ENCODE results near the gene SRBD1.

SRBD1 gene

DNA sequence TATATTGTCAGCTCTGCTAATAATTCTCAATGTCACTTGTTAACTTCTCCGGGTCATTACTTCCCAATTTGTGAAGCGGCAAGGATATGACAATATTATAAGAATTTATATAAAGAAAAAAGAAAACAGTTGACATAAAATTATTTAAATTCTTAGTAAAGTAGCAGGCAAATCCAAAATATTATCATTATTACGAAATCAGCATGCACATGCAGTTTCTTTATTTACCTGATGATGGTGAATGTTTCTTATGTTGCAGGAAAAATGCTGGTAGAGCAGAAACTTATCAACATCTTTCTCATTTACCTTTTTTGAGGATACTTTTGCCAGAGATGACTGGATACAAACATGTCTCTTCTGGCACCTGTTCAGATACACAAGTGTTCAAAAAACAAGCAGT lies 38.1 kb downstream of the SRBD1 start:
- TF ChIP-seq, protein P1, sequence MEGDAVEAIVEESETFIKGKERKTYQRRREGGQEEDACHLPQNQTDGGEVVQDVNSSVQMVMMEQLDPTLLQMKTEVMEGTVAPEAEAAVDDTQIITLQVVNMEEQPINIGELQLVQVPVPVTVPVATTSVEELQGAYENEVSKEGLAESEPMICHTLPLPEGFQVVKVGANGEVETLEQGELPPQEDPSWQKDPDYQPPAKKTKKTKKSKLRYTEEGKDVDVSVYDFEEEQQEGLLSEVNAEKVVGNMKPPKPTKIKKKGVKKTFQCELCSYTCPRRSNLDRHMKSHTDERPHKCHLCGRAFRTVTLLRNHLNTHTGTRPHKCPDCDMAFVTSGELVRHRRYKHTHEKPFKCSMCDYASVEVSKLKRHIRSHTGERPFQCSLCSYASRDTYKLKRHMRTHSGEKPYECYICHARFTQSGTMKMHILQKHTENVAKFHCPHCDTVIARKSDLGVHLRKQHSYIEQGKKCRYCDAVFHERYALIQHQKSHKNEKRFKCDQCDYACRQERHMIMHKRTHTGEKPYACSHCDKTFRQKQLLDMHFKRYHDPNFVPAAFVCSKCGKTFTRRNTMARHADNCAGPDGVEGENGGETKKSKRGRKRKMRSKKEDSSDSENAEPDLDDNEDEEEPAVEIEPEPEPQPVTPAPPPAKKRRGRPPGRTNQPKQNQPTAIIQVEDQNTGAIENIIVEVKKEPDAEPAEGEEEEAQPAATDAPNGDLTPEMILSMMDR (IDR thresholded peaks at IDR 0.05; ENCODE audit: insufficient read depth, low read depth, low read length, missing control alignments) = no peak
- no peak for DNase-seq (ENCODE audit: low read depth)
- no peak overlapping the region for H3K4me3 ChIP-seq (ENCODE audit: low read depth, low read length)

DNA sequence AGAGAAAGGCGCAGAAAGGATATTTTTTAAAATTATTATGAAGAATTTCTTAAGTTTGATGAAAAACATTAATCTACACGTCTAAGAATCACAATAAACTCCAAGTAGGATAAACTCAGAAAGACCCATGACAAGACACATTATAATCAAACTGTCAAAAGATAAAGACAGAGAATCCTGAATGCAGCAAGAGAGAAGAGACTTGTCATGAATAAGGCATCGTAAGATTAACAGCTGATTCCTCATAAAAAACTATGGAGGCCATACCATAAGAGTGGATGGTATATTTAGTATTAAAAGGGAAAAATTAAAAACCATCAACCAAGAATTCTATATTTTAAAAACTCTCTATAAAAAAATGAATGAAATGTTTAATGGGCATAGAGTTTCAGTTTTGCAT lies 39.1 kb downstream of the SRBD1 start:
- TF ChIP-seq, protein P1 (IDR thresholded peaks at IDR 0.05; ENCODE audit: insufficient read depth, low read depth, low read length, missing control alignments) = no peak
- H3K4me3 ChIP-seq (ENCODE audit: low read depth, low read length) = no peak overlapping the region
- no peak for DNase-seq (ENCODE audit: low read depth)

DNA sequence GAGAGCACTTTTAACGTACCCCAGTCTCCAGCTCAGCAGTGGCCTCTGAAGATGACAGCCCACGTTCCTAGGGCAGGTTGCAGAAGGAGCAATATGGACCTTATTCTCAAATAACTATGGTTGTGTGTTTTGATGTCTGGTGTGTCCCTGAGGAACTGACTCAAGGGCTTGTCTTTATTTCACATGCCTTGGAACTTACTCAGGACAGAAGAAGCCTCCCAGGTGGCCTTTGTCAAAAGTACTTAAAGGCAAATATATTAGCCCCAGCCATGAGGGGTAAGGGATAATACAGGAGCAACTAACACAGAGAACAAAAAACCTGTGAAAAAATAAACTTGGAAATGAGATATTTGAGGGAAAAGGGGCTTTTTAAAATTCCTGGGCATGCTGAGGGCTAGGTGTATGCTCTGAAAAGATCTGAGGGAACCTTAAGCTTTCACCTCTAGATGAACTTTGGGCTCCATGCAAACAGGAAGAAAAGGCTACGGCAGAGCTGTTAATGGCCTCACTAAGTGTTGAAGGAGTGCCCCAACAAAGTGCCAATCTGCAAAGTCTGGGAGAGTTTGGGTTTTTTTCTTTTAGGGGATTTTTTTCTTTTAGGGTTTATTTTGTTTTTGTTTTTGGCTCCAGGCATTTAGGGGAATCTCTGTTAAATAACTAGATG lies 40.3 kb downstream of the SRBD1 start:
- TF ChIP-seq, protein P1 (IDR thresholded peaks at IDR 0.05; ENCODE audit: insufficient read depth, low read depth, low read length, missing control alignments) = no peak
- DNase-seq (ENCODE audit: low read depth) = no peak
- H3K4me3 ChIP-seq (ENCODE audit: low read depth, low read length) = no peak overlapping the region

DNA sequence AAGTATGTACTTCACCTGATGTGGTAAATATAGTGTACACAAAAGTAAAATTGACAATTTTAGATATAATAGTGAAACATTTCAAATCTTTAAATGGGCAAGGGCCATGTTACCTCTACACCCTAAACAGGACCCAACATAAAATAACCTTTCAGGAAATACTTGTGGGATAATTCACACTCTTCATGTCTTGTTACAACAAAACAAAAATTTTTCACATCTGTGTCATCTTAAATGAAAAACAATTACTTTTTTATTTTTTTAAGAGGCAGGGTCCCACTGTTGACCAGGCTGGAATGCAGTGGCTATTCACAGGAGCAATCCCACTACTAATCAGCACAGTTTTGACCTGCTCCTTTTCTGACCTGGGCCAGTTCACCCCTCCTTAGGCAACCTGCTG lies 42.1 kb downstream of the SRBD1 start:
- DNase-seq (ENCODE audit: low read depth) = no peak
- TF ChIP-seq, protein P1 (IDR thresholded peaks at IDR 0.05; ENCODE audit: insufficient read depth, low read depth, low read length, missing control alignments) = no peak

DNA sequence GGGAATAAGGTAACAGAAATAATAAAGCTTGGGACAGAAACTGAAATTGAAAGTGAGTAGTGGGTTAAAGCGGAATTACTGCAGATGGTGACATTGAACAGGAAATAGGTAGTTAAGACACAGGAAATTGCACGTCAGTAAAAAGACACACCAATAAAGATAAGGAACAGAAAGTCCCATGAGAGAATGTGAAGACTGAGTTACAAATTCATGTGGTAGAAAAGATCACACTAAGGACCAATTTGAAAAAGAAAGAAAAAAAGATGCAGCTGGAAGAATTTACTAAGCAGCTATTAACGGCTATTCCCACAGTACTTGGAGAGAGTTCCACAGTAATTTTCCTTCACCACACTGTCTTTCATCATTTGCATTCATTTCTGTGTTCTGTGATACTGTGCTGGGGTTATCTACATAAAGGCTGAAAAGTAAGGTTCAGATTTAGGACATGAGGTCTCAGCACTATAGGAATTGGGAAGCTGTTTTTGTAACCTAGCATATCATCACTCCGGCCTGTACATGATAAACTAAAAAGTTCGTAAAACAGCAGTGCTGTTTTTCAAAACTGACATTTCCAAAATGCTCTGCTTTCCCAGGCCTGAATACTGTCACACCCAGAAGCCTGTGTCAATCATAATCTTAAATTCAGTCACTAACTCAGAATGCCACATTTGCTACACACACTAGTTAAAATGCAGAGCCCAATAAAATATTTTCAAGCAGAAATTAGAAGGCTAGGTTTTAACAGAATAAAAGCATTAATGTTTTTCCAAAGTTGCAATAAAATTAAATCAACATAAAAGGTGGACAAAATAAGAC lies 42.9 kb downstream of the SRBD1 start:
- H3K4me3 ChIP-seq (ENCODE audit: low read depth, low read length) = no peak overlapping the region
- TF ChIP-seq, protein P1 (IDR thresholded peaks at IDR 0.05; ENCODE audit: insufficient read depth, low read depth, low read length, missing control alignments) = no peak
- DNase-seq (ENCODE audit: low read depth) = peak; percentile 77

More for the DNA sequence above, 42.1 kb downstream of the SRBD1 start:
- H3K4me3 ChIP-seq (ENCODE audit: low read depth, low read length) = no peak overlapping the region

DNA sequence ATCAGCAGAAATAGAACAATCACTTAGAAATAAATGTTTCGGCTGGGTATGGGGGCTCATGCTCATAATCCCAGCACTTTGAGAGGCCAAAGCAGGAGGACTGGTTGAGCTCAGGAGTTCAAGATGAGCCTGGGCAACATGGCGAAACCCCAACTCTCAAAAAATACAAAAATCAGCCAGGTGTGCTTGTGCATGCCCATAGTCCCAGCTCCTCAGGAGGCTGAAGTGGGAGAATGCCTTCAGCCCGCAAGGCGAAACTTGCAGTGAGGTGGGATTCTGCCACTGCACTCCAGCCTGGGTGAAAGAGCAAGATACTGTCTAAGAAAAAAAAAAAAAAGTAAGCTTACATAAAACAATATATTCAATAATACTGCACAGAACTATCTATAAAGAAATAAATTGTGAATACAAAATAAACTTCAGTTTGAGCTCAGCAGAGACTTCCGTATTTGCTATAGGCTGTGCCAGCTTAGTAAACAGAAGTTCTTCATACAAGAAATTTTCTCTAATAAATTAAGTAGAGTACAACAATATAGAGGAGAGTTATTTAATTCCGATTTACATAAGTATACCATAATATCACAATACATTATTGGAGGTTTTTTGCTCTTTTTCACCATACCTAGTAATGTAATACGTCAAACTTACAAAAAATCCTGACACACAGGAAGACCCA lies 43.6 kb downstream of the SRBD1 start:
- TF ChIP-seq, protein P1 (IDR thresholded peaks at IDR 0.05; ENCODE audit: insufficient read depth, low read depth, low read length, missing control alignments) = no peak
- H3K4me3 ChIP-seq (ENCODE audit: low read depth, low read length) = no peak overlapping the region
- no peak for DNase-seq (ENCODE audit: low read depth)

All from GM12865 (cell line).